OCI-LY1 (cell line): ENCODE measurements around the gene FBXL17.

Experiments
- H2AFZ ChIP-seq: fragments of 200-600 bp; sonication (generic), shearing (Covaris generic); 2 replicates; pipeline ENCODE4 v1.6.0; 2014; ENCODE audit warnings: antibody characterized with exemption, mild to moderate bottlenecking, low read length
- H3F3A ChIP-seq: fragments of 200-600 bp; sonication (generic), shearing (Covaris generic); 2 replicates; pipeline ENCODE4 v1.6.0; 2014; ENCODE audit warnings: mild to moderate bottlenecking, antibody characterized with exemption, low read length, moderate library complexity; ENCODE audit not compliant: insufficient read depth
- H3K27ac ChIP-seq: fragments of 200-600 bp; sonication (generic); 2 replicates; pipeline ENCODE4 v1.5.1; 2014; ENCODE audit warnings: low read length, mixed run types, mild to moderate bottlenecking, low read depth; ENCODE audit not compliant: poor library complexity, severe bottlenecking
- H3K27me3 ChIP-seq: fragments of 200-600 bp; sonication (generic); 2 replicates; pipeline ENCODE4 v1.6.0; 2014; ENCODE audit warnings: antibody characterized with exemption, mild to moderate bottlenecking, low read length, moderate library complexity; ENCODE audit not compliant: insufficient read depth
- H3K36me3 ChIP-seq: fragments of 200-600 bp; sonication (generic); 2 replicates; pipeline ENCODE4 v1.6.1; 2014; ENCODE audit warnings: mild to moderate bottlenecking, antibody characterized with exemption, low read length, moderate library complexity, mixed read lengths; ENCODE audit not compliant: insufficient read depth
- H3K4me1 ChIP-seq: fragments of 200-600 bp; sonication (generic); 2 replicates; pipeline ENCODE4 v1.5.1; 2014; ENCODE audit warnings: mild to moderate bottlenecking, low read length, moderate library complexity; ENCODE audit not compliant: insufficient read depth, severe bottlenecking
- H3K4me2 ChIP-seq: fragments of 200-600 bp; sonication (generic), shearing (Covaris generic); 2 replicates; pipeline ENCODE4 v1.6.1; 2014; ENCODE audit warnings: low read length
- H3K4me3 ChIP-seq: fragments of 200-600 bp; sonication (generic); 2 replicates; pipeline ENCODE4 v1.5.1; 2014; ENCODE audit warnings: low read length, low read depth, mild to moderate bottlenecking, mixed read lengths; ENCODE audit not compliant: poor library complexity, severe bottlenecking
- H3K79me2 ChIP-seq: fragments of 200-600 bp; shearing (Covaris generic); 2 replicates; pipeline ENCODE4 v1.6.1; 2016; ENCODE audit warnings: mixed run types, low read length, mixed read lengths; ENCODE audit not compliant: insufficient read depth
- H3K9ac ChIP-seq: fragments of 200-600 bp; sonication (generic), shearing (Covaris generic); 2 replicates; pipeline ENCODE4 v1.6.1; 2014; ENCODE audit warnings: mild to moderate bottlenecking, low read length, mixed read lengths
- H3K9me2 ChIP-seq: fragments of 200-600 bp; sonication (generic), shearing (Covaris generic); 2 replicates; pipeline ENCODE4 v1.6.1; 2014; ENCODE audit warnings: low read depth, mild to moderate bottlenecking, low read length, mixed read lengths
- H3K9me3 ChIP-seq: fragments of 200-600 bp; shearing (Covaris generic); 2 replicates; pipeline ENCODE4 v1.6.1; 2014; ENCODE audit warnings: low read length, mixed read lengths
- H4K20me1 ChIP-seq: fragments of 200-600 bp; sonication (generic), shearing (Covaris generic); 2 replicates; pipeline ENCODE4 v1.6.0; 2016; ENCODE audit warnings: mild to moderate bottlenecking, low read length; ENCODE audit not compliant: insufficient read depth
- CTCF ChIP-seq: fragments of 200-600 bp; sonication (generic), shearing (Covaris generic); IDR thresholded peaks from 2 replicates; pipeline ENCODE4 v1.5.1; 2017; ENCODE audit warnings: mild to moderate bottlenecking, antibody characterized with exemption, low read length, moderate library complexity, mixed read lengths
- EZH2 ChIP-seq: fragments of 200-600 bp; sonication (generic), shearing (Covaris generic); IDR thresholded peaks from 2 replicates; pipeline ENCODE4 v1.8.0; 2017; ENCODE audit warnings: borderline replicate concordance, mixed run types, mild to moderate bottlenecking, antibody characterized with exemption, low read length, moderate library complexity, mixed read lengths

FBXL17 gene

GRCh38 chr5:108369167-108369566, 12.7 kb downstream of the FBXL17 start:
- H3K27ac ChIP-seq: no peak overlapping the region
- TF ChIP-seq CTCF: no peak
- no peak for TF ChIP-seq EZH2
- no peaks in the 10 kb centered on the region for H3F3A ChIP-seq
- peaks cover 5% of the 10 kb centered on the region; the same call in 1 of the 2 replicates for H3K9me3 ChIP-seq
- H3K36me3 ChIP-seq: peaks cover 7% of the 10 kb centered on the region; the same call in 1 of the 2 replicates
- H3K27me3 ChIP-seq: no peaks in the 10 kb centered on the region
- no peaks in the 10 kb centered on the region for H3K9me2 ChIP-seq
- no peak overlapping the region; the same call in 1 of the 2 replicates for H3K4me2 ChIP-seq
- H3K4me1 ChIP-seq: peaks cover 22% of the 10 kb centered on the region
- H3K9ac ChIP-seq: no peak overlapping the region
- H3K79me2 ChIP-seq: peaks cover 22% of the 10 kb centered on the region; the same call in 1 of the 2 replicates
- H4K20me1 ChIP-seq: no peaks in the 10 kb centered on the region
- H3K4me3 ChIP-seq: no peak overlapping the region
- H2AFZ ChIP-seq: no peak overlapping the region

GRCh38 chr5:108367679-108368334, 14.1 kb downstream of the FBXL17 start:
- Histone ChIP-seq H3K9me3 (peaks cover 5% of the 10 kb centered on the region; the same call in 1 of the 2 replicates), H4K20me1 (no peaks in the 10 kb centered on the region), H3K9me2 (no peaks in the 10 kb centered on the region), H3K4me3 (peak overlapping the region; percentile 24), H3K4me1 (peaks cover 22% of the 10 kb centered on the region), H3K27ac (peak overlapping the region; percentile 31), H2AFZ (peak overlapping the region; percentile 61; the same call in 1 of the 2 replicates), H3K79me2 (peaks cover 22% of the 10 kb centered on the region; the same call in 1 of the 2 replicates), H3K4me2 (peak overlapping the region; percentile 43), H3F3A (no peaks in the 10 kb centered on the region), H3K36me3 (peaks cover 10% of the 10 kb centered on the region; the same call in 1 of the 2 replicates), H3K27me3 (no peaks in the 10 kb centered on the region), H3K9ac (peak overlapping the region; percentile 44)
- TF ChIP-seq CTCF (no peak), EZH2 (no peak)

GRCh38 chr5:108366500-108366899, 15.4 kb downstream of the FBXL17 start:
- no peaks in the 10 kb centered on the region for H3K9me3 ChIP-seq
- H3K79me2 ChIP-seq: peaks cover 12% of the 10 kb centered on the region; the same call in 1 of the 2 replicates
- no peak overlapping the region for H3K27ac ChIP-seq
- H4K20me1 ChIP-seq: no peaks in the 10 kb centered on the region
- H3K4me1 ChIP-seq: peaks cover 22% of the 10 kb centered on the region
- H2AFZ ChIP-seq: no peak overlapping the region
- no peaks in the 10 kb centered on the region for H3K9me2 ChIP-seq
- no peak overlapping the region for H3K4me2 ChIP-seq
- no peaks in the 10 kb centered on the region for H3K27me3 ChIP-seq
- no peak overlapping the region for H3K9ac ChIP-seq
- H3F3A ChIP-seq: no peaks in the 10 kb centered on the region
- TF ChIP-seq CTCF (no peak), EZH2 (no peak)
- no peak overlapping the region for H3K4me3 ChIP-seq
- H3K36me3 ChIP-seq: peaks cover 10% of the 10 kb centered on the region; the same call in 1 of the 2 replicates
